Calu3 (cell line): ENCODE results near the gene PPP1R14C. TPM values are rescaled to one million over a fixed set of nuclear protein-coding genes. Genes with fewer than 3 reads are reported as not detected.

Experiments
- BruUV-seq: library from RNA; stranded (reverse); fragments of 400-500 nt; replicated peaks from 2 replicates; lab custom pipeline; 2021; lab: Mats Ljungman, UMichigan
- CTCF ChIA-PET: fragments of 300-600 bp; sonication (Branson Sonifier 250); formaldehyde crosslinking; loops from one replicate; lab custom pipeline; 2022; ENCODE audit warnings: antibody characterized with exemption; lab: Charles Lee
- DNase-seq: peaks from one replicate; pipeline ENCODE4 v3.0.0; 2022
- H3K27ac Mint-ChIP-seq: one replicate; pipeline ENCODE4 v1.8.0; 2022; ENCODE audit warnings: mixed read lengths; ENCODE audit not compliant: unreplicated experiment
- H3K27me3 Mint-ChIP-seq: one replicate; pipeline ENCODE4 v1.8.0; 2022; ENCODE audit warnings: mixed read lengths; ENCODE audit not compliant: unreplicated experiment
- H3K36me3 Mint-ChIP-seq: one replicate; pipeline ENCODE4 v1.8.0; 2022; ENCODE audit warnings: mild to moderate bottlenecking, moderate library complexity, mixed read lengths; ENCODE audit not compliant: insufficient read depth, unreplicated experiment
- H3K4me1 Mint-ChIP-seq: one replicate; pipeline ENCODE4 v1.8.0; 2022; ENCODE audit warnings: mild to moderate bottlenecking, low read depth, mixed read lengths; ENCODE audit not compliant: unreplicated experiment
- H3K4me3 Mint-ChIP-seq: one replicate; pipeline ENCODE4 v1.8.0; 2022; ENCODE audit warnings: mild to moderate bottlenecking, low read depth, moderate library complexity, mixed read lengths; ENCODE audit not compliant: unreplicated experiment
- H3K9me3 Mint-ChIP-seq: one replicate; pipeline ENCODE4 v1.8.0; 2022; ENCODE audit warnings: low read depth, mixed read lengths; ENCODE audit not compliant: unreplicated experiment
- intact Hi-C: fragments of 100-400 bp; cut with micrococcal nuclease; formaldehyde crosslinking; loops from one replicate; pipeline ENCODE4 v1.10.0; 2022; ENCODE audit not compliant: unreplicated experiment
- total RNA-seq: library from RNA; stranded (reverse); gene quantifications from 2 replicates; pipeline ENCODE4 v1.2.3, GENCODE V29; 2022
- TF ChIP-seq, protein P1 (sequence below): fragments of 200-600 bp; IDR thresholded peaks from one replicate; pipeline ENCODE4 v1.8.0; 2022; ENCODE audit warnings: antibody characterized with exemption; ENCODE audit not compliant: unreplicated experiment

Gene PPP1R14C
- total RNA-seq, 1 experiment from 2014 or later = 3.6 TPM

DNA sequence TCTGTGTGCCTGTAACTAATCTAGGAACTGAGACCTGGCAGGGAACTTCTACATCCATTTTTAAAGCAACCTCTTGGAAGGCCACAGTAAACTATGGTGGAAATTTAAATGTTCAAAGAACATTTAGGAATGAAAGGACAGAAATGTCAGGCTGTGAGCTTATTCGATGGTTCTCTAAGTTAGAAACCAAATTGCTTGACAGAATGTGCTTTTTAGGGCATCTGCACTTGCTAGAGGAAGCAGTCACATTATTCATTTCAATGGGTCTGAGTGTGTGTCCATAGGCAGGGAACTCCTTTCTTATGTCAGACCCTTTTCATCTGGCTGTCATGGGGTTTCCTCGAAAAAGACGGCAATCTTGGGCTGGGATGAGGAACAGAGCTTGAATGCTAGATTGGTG is 84.4 kb downstream of the PPP1R14C start:
- H3K27ac Mint-ChIP-seq = no peak overlapping the region

DNA sequence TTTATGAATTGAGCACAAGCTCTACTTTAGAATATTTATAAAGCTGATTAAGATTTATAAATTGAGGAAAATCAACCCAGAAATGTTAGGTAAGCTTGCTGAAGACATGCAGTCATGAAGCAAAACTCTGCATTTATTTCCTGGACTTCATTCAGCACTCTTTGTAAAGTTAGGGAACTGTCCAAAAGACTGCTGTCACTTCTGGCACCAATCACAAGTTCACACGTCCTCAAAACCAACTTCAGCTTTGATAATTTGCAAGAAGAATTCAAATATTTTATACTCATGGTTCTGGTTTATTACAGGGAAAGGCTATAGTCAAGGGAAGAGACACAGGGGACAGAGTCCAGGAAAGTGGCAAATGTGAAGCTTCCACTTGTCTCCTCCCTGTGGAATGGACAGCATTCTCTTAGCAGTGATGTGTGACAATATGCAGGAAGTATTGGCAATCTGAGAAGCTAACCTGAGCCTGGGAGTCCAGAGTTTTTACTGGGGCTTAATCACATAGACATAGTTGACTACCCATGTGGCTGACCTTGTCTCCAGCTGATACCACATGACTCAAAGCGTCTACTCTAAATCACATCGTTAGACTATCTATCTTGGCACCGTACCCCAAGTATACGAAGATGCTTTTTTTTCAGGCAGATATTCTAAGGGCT is 85.4 kb downstream of the PPP1R14C start:
- no peaks in the 10 kb centered on the region for H3K9me3 Mint-ChIP-seq
- DNase-seq = no peak
- no peaks in the 10 kb centered on the region for H3K4me1 Mint-ChIP-seq
- CTCF ChIA-PET = interaction anchor here (0.6 kb wide), 2 partner anchors 11 to 131 kb away, joined by 4 to 5 read pairs; no protein-coding TSS in a partner anchor
- TF ChIP-seq, protein P1, sequence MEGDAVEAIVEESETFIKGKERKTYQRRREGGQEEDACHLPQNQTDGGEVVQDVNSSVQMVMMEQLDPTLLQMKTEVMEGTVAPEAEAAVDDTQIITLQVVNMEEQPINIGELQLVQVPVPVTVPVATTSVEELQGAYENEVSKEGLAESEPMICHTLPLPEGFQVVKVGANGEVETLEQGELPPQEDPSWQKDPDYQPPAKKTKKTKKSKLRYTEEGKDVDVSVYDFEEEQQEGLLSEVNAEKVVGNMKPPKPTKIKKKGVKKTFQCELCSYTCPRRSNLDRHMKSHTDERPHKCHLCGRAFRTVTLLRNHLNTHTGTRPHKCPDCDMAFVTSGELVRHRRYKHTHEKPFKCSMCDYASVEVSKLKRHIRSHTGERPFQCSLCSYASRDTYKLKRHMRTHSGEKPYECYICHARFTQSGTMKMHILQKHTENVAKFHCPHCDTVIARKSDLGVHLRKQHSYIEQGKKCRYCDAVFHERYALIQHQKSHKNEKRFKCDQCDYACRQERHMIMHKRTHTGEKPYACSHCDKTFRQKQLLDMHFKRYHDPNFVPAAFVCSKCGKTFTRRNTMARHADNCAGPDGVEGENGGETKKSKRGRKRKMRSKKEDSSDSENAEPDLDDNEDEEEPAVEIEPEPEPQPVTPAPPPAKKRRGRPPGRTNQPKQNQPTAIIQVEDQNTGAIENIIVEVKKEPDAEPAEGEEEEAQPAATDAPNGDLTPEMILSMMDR = no peak
- no peaks in the 10 kb centered on the region for H3K27me3 Mint-ChIP-seq
- intact Hi-C loops = no loop called here
- H3K36me3 Mint-ChIP-seq = no peaks in the 10 kb centered on the region
- no peak overlapping the region for H3K4me3 Mint-ChIP-seq
- BruUV-seq = no TSS peak
- H3K27ac Mint-ChIP-seq = no peak overlapping the region

More for the DNA sequence above, 84.4 kb downstream of the PPP1R14C start:
- TF ChIP-seq, protein P1 = no peak
- no peak overlapping the region for H3K4me3 Mint-ChIP-seq
- H3K27me3 Mint-ChIP-seq = no peaks in the 10 kb centered on the region
- CTCF ChIA-PET = no interaction called here
- H3K9me3 Mint-ChIP-seq = no peaks in the 10 kb centered on the region
- no peak for DNase-seq
- no peaks in the 10 kb centered on the region for H3K36me3 Mint-ChIP-seq
- no peaks in the 10 kb centered on the region for H3K4me1 Mint-ChIP-seq
- BruUV-seq = no TSS peak
- intact Hi-C loops = no loop called here

DNA sequence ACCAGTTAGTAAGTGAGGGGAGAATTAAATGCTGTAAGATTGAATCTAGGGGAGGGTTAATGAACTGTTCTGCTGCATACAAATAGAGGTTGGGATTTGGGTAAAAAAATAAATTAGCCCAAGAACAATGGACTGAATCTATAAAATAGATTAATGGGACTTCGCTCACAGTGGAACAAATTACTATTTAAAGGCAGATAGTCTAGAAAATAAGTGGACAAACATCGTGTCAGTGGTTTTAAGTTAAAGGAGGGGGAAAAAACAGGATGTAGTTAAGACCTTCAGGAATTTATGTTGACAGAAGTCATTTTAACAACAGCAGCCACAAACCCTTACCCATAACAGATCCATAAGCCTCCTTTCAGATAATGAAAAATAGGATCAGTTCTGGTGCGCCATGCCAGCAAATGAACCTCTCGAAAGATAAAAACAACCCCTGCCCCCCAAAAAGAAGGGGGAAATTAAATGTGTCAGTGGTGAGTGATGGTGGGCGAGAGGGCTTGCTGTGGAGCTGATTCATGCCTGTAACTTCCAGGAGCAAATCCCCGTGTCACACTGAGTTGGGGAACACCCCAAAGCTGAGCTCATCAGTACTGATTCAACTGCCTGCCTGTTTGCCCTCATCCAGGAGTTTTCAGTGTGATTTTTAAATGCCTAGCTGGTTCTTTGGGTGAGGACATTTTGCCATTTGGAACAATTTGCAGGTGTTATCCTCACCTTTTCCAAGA is 86.8 kb downstream of the PPP1R14C start:
- H3K4me1 Mint-ChIP-seq = no peaks in the 10 kb centered on the region
- TF ChIP-seq, protein P1 = no peak
- H3K4me3 Mint-ChIP-seq = no peak overlapping the region
- DNase-seq = no peak
- no TSS peak for BruUV-seq
- intact Hi-C loops = no loop called here
- H3K27me3 Mint-ChIP-seq = no peaks in the 10 kb centered on the region
- CTCF ChIA-PET = no interaction called here
- no peak overlapping the region for H3K27ac Mint-ChIP-seq
- H3K36me3 Mint-ChIP-seq = no peaks in the 10 kb centered on the region
- H3K9me3 Mint-ChIP-seq = no peaks in the 10 kb centered on the region

DNA sequence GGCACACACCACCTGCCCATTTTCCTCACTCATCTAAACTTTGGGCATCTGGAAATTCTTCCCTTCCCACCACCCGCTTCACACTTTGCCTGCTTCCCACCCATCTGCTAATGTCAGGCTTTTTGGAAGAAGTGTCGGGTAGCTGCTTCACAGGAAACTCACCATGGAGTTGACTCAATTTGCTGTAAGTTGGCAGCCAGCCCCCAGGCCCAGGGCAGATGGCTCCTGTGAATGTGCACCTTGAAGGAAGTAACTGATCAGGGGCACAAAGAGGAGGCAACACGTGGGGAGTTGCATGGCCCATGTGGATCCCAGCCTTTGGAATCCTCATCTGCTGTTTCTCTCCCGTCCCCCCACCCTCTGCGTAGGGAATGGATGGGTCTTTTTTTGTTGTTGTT is 87.3 kb downstream of the PPP1R14C start:
- no peaks in the 10 kb centered on the region for H3K36me3 Mint-ChIP-seq
- CTCF ChIA-PET = no interaction called here

More for the DNA sequence above, 87.3 kb downstream of the PPP1R14C start:
- TF ChIP-seq, protein P1 = no peak
- intact Hi-C loops = no loop called here
- BruUV-seq = no TSS peak
- no peak overlapping the region for H3K4me3 Mint-ChIP-seq
- H3K27ac Mint-ChIP-seq = no peak overlapping the region
- H3K9me3 Mint-ChIP-seq = no peaks in the 10 kb centered on the region
- DNase-seq = no peak
- H3K27me3 Mint-ChIP-seq = no peaks in the 10 kb centered on the region
- H3K4me1 Mint-ChIP-seq = no peaks in the 10 kb centered on the region
